ENCODE results near the gene SFI1.
"Not testable (repeated sequence)": the region's sequence is repeated elsewhere in the genome, so short reads cannot be mapped to it uniquely, and the experiment has no call there.

SFI1 gene

GRCh38 chr22:31544481-31545480 lies 48.4 kb downstream of the SFI1 start:
- no peak for DNase-seq (ENCODE audit: low read depth in 4 of 4, low spot score in 1 of 4)

GRCh38 chr22:31550871-31551370 lies 54.6 kb downstream of the SFI1 start:
- no peak for DNase-seq (ENCODE audit: low read depth in 4 of 4, low spot score in 1 of 4)

GRCh38 chr22:31556627-31557203 lies 60.4 kb downstream of the SFI1 start:
- no peak for DNase-seq (ENCODE audit: low read depth in 4 of 4, low spot score in 1 of 4)

- DNase-seq (ENCODE audit: low read depth in 4 of 4, low spot score in 1 of 4) = not testable (repeated sequence)
Observed at GRCh38 chr22:31558546-31558945, 62.2 kb downstream of the SFI1 start.

GRCh38 chr22:31561238-31561887 lies 65.0 kb downstream of the SFI1 start:
- DNase-seq (ENCODE audit: low read depth in 4 of 4, low spot score in 1 of 4) = peak in 3 of 4 experiments; percentile 27 to 41 (median 35)

GRCh38 chr22:31561970-31562369 lies 65.6 kb downstream of the SFI1 start:
- no peak for DNase-seq (ENCODE audit: low read depth in 4 of 4, low spot score in 1 of 4)

GRCh38 chr22:31566484-31566883 lies 70.1 kb downstream of the SFI1 start:
- DNase-seq (ENCODE audit: low read depth in 4 of 4, low spot score in 1 of 4) = no peak

- DNase-seq (ENCODE audit: low read depth in 4 of 4, low spot score in 1 of 4) = no peak
Observed at GRCh38 chr22:31567196-31567595, 70.9 kb downstream of the SFI1 start.

- DNase-seq (ENCODE audit: low read depth in 4 of 4, low spot score in 1 of 4) = no peak
Observed at GRCh38 chr22:31567702-31568101, 71.4 kb downstream of the SFI1 start.

- no peak for DNase-seq (ENCODE audit: low read depth in 4 of 4, low spot score in 1 of 4)
Observed at GRCh38 chr22:31569126-31569525, 72.8 kb downstream of the SFI1 start.

GRCh38 chr22:31572939-31573338 lies 76.6 kb downstream of the SFI1 start:
- DNase-seq (ENCODE audit: low read depth in 4 of 4, low spot score in 1 of 4) = no peak

- no peak for DNase-seq (ENCODE audit: low read depth in 4 of 4, low spot score in 1 of 4)
Observed at GRCh38 chr22:31574055-31574670, 77.8 kb downstream of the SFI1 start.

GRCh38 chr22:31575190-31575589 lies 78.9 kb downstream of the SFI1 start:
- DNase-seq (ENCODE audit: low read depth in 4 of 4, low spot score in 1 of 4) = no peak

GRCh38 chr22:31577711-31578110 lies 81.4 kb downstream of the SFI1 start:
- no peak for DNase-seq (ENCODE audit: low read depth in 4 of 4, low spot score in 1 of 4)

- no peak for DNase-seq (ENCODE audit: low read depth in 4 of 4, low spot score in 1 of 4)
Observed at GRCh38 chr22:31578171-31578570, 81.8 kb downstream of the SFI1 start.

GRCh38 chr22:31579835-31580242 lies 83.5 kb downstream of the SFI1 start:
- DNase-seq (ENCODE audit: low read depth in 4 of 4, low spot score in 1 of 4) = no peak

- no peak for DNase-seq (ENCODE audit: low read depth in 4 of 4, low spot score in 1 of 4)
Observed at GRCh38 chr22:31583861-31584485, 87.6 kb downstream of the SFI1 start.

- DNase-seq (ENCODE audit: low read depth in 4 of 4, low spot score in 1 of 4) = no peak
Observed at GRCh38 chr22:31584804-31585160, 88.4 kb downstream of the SFI1 start.

GRCh38 chr22:31585161-31585859 lies 89.0 kb downstream of the SFI1 start:
- DNase-seq (ENCODE audit: low read depth in 4 of 4, low spot score in 1 of 4) = no peak
